K562 (cell line): ENCODE results near the gene PRKG2. TPM values are rescaled to one million over a fixed set of nuclear protein-coding genes. Genes with fewer than 3 reads are reported as not detected.

ENCODE experiments used
- ATAC-seq: fragments of 200-7000 bp; cut with Tn5 transposase; 3 replicates; pipeline ENCODE4 v1.9.1; 2020; ENCODE audit warnings: moderate library complexity
- BruUV-seq: library from RNA; stranded (reverse); fragments of 400-500 nt; replicated peaks from 2 replicates; lab custom pipeline; 2021; lab: Mats Ljungman, UMichigan
- CTCF ChIA-PET: fragments of 300-600 bp; formaldehyde crosslinking; extraction: SDS; loops from one replicate; lab custom pipeline; 2021; ENCODE audit warnings: low intra/inter-chr PET ratio; lab: Yijun Ruan, JAX
- POLR2A ChIA-PET: fragments of 300-600, 350-650 bp; sonication (Branson Sonifier 250); formaldehyde crosslinking; extraction: SDS; loops from one replicate; lab custom pipeline; 2021; ENCODE audit warnings: antibody characterized with exemption, inconsistent platforms; lab: Yijun Ruan, JAX
- DNase-seq, 4 experiments: peaks; one replicate each; pipeline versions ENCODE4 v3.0.0 to v3.0.0-alpha.2; 2011 to 2018; ENCODE audit warnings: low spot score in 3 of 4, mixed read lengths in 3 of 4; ENCODE audit errors: extremely low read depth in 1 of 4
- FAIRE-seq: peaks from 2 replicates; lab custom pipeline; 2011; peaks lifted over from hg19 to GRCh38; lab: Jason Lieb, UNC
- H2AFZ ChIP-seq: 2 replicates; pipeline ENCODE4 v1.6.0; 2011; ENCODE audit warnings: low read depth, low read length, control low read depth, inconsistent platforms
- H3K27ac ChIP-seq: fragments of 200-600 bp; 3 replicates; pipeline ENCODE4 v1.8.0; 2011; ENCODE audit warnings: low read depth, mild to moderate bottlenecking, control low read depth, inconsistent platforms, low read length, moderate library complexity, mixed read lengths; ENCODE audit errors: extremely low read depth
- H3K27me3 ChIP-seq, 2 experiments: fragments of 300-600 bp in 1 of 2; 2 replicates in 1 of 2; 3 replicates in 1 of 2; pipeline versions ENCODE4 v1.6.0 to v1.8.0; 2011; ENCODE audit warnings: inconsistent platforms in 2 of 2, low read length in 2 of 2, mild to moderate bottlenecking in 1 of 2, mixed read lengths in 1 of 2, moderate library complexity in 1 of 2; ENCODE audit not compliant: control insufficient read depth in 2 of 2, insufficient read depth in 2 of 2
- H3K36me3 ChIP-seq: fragments of 300-600 bp; 3 replicates; pipeline ENCODE4 v1.8.0; 2011; ENCODE audit warnings: mild to moderate bottlenecking, low read length, inconsistent platforms; ENCODE audit not compliant: control insufficient read depth, insufficient read depth
- H3K4me1 ChIP-seq, 2 experiments: fragments of 200-600 bp in 1 of 2; replicated peaks in 1 of 2; 2 replicates in 1 of 2; 3 replicates in 1 of 2; pipeline versions ENCODE4 v1.5.1 to v1.8.0; 2011; ENCODE audit warnings: inconsistent platforms in 2 of 2, low read length in 2 of 2, mild to moderate bottlenecking in 1 of 2, mixed read lengths in 1 of 2, moderate library complexity in 1 of 2; ENCODE audit not compliant: control insufficient read depth in 2 of 2, insufficient read depth in 2 of 2
- H3K4me2 ChIP-seq: 2 replicates; pipeline ENCODE4 v1.6.1; 2011; ENCODE audit warnings: low read length, control low read depth, inconsistent platforms, mixed read lengths; ENCODE audit not compliant: insufficient read depth
- H3K4me3 ChIP-seq: fragments of 200-600 bp; sonication (generic), shearing (Covaris generic); 2 replicates; pipeline ENCODE4 v1.5.1; 2016; ENCODE audit warnings: control low read depth, inconsistent platforms
- H3K79me2 ChIP-seq: fragments of 200-600 bp; 3 replicates; pipeline ENCODE4 v1.8.0; 2011; ENCODE audit warnings: low read length, inconsistent platforms; ENCODE audit not compliant: control insufficient read depth, insufficient read depth
- H3K9ac ChIP-seq, 2 experiments: 2 replicates each; pipeline versions ENCODE4 v1.6.0 to v1.6.1; 2011; ENCODE audit warnings: low read depth in 2 of 2, low read length in 2 of 2, control low read depth in 1 of 2, inconsistent platforms in 1 of 2, mild to moderate bottlenecking in 1 of 2, mixed read lengths in 1 of 2; ENCODE audit not compliant: insufficient read depth in 1 of 2
- H3K9me1 ChIP-seq: one replicate; pipeline ENCODE4 v1.6.0; 2011; ENCODE audit warnings: inconsistent platforms, mild to moderate bottlenecking, low read length, moderate library complexity; ENCODE audit not compliant: control insufficient read depth, insufficient read depth
- H3K9me3 ChIP-seq: replicated peaks from 2 replicates; pipeline ENCODE4 v1.5.1; 2011; ENCODE audit warnings: low read depth, low read length, inconsistent platforms; ENCODE audit not compliant: control insufficient read depth, insufficient read depth
- H4K20me1 ChIP-seq: replicated peaks from 2 replicates; pipeline ENCODE4 v1.6.1; 2011; ENCODE audit warnings: low read length, inconsistent platforms, mixed read lengths; ENCODE audit not compliant: control insufficient read depth, insufficient read depth
- CCNT2 ChIP-seq: IDR thresholded peaks from 2 replicates; pipeline ENCODE4 v1.6.1; 2011; ENCODE audit warnings: borderline replicate concordance, low read depth, mild to moderate bottlenecking, moderate library complexity, mixed read lengths, low read length; ENCODE audit not compliant: insufficient read length; ENCODE audit errors: extremely low read depth
- FOS ChIP-seq: IDR thresholded peaks from 3 replicates; pipeline ENCODE4 v1.6.1; 2011; ENCODE audit not compliant: insufficient read length; ENCODE audit errors: extremely low read depth
- GATAD2A ChIP-seq: fragments of 450-650 bp; IDR thresholded peaks from 2 replicates; pipeline ENCODE4 v1.6.1; 2017
- HDAC1 ChIP-seq, 2 experiments: fragments of 450-650 bp; IDR thresholded peaks; 2 replicates each; pipeline ENCODE4 v1.6.1; 2016 to 2017; ENCODE audit warnings: inconsistent platforms in 1 of 2, mild to moderate bottlenecking in 1 of 2, moderate library complexity in 1 of 2
- MED1 ChIP-seq: sonication (generic); formaldehyde crosslinking; IDR thresholded peaks from 2 replicates; pipeline ENCODE4 v1.8.1; 2023; ENCODE audit warnings: missing genetic modification reagents, borderline replicate concordance
- MYNN ChIP-seq, 2 experiments: sonication (generic); formaldehyde crosslinking in 1 of 2; IDR thresholded peaks; 2 replicates each; pipeline versions ENCODE4 v1.5.0 to v1.6.1; 2016 to 2020; ENCODE audit warnings: antibody characterized with exemption in 1 of 2, missing genetic modification reagents in 1 of 2
- POLR2H ChIP-seq: IDR thresholded peaks from 2 replicates; pipeline ENCODE4 v1.6.1; 2016; ENCODE audit warnings: missing genetic modification characterization, low read depth, mild to moderate bottlenecking, control low read depth, missing compliant biosample characterization, moderate library complexity
- PURB ChIP-seq: sonication (generic); formaldehyde crosslinking; IDR thresholded peaks from 2 replicates; pipeline ENCODE4 v1.9.0; 2021; ENCODE audit warnings: low read depth, mild to moderate bottlenecking, missing genetic modification reagents
- SMAD3 ChIP-seq: fragments of 450-650 bp; formaldehyde crosslinking; conservative IDR thresholded peaks from 2 replicates; pipeline ENCODE4 v1.4.0; 2020; ENCODE audit warnings: mild to moderate bottlenecking
- SPI1 ChIP-seq: IDR thresholded peaks from 2 replicates; pipeline ENCODE4 v1.6.1; 2011; ENCODE audit warnings: low read depth, low read length, control low read depth, borderline replicate concordance
- TAF7 ChIP-seq: fragments of 450-650 bp; IDR thresholded peaks from 2 replicates; pipeline ENCODE4 v1.6.1; 2016; ENCODE audit warnings: missing genetic modification characterization, missing compliant biosample characterization
- ZNF134 ChIP-seq: fragments of 250-450 bp; sonication (Bioruptor Pico); conservative IDR thresholded peaks from 2 replicates; pipeline ENCODE4 v1.4.0; 2020
- ZNF197 ChIP-seq: fragments of 200-800 bp; sonication (Bioruptor generic); IDR thresholded peaks from 2 replicates; pipeline ENCODE4 v1.6.1; 2016; ENCODE audit warnings: low read depth, missing genetic modification characterization, missing compliant biosample characterization
- ZNF766 ChIP-seq: fragments of 200-800 bp; sonication (Bioruptor generic); conservative IDR thresholded peaks from 2 replicates; pipeline ENCODE4 v1.6.1; 2016; ENCODE audit warnings: missing genetic modification characterization, missing compliant biosample characterization
- in situ Hi-C: fragments of 300-500 bp; cut with MboI; formaldehyde crosslinking; loops from 4 replicates; pipeline ENCODE4 v1.15.0; 2018; ENCODE audit warnings: inconsistent platforms, mixed read lengths
- intact Hi-C: fragments of 100-400 bp; cut with micrococcal nuclease; formaldehyde crosslinking; loops from 2 replicates; pipeline ENCODE4 v1.14.2; 2022
- polyA plus RNA-seq, 8 experiments: library from polyadenylated mRNA; depleted of rRNA in 4 of 8; stranded (reverse) in 5 of 8; unstranded in 3 of 8; fragments of >200 nt; fragmentation: Nextera tagmentation in 2 of 8; fragmentation: Illumina TruSeq in 1 of 8; extraction: Ambion mirVana in 2 of 8; extraction: Trizol in 1 of 8; gene quantifications; 2 replicates each; pipeline versions ENCODE4 v1.2.1 to v1.2.3, GENCODE V29; 2011 to 2014; ENCODE audit warnings: inconsistent platforms in 1 of 8, missing spikeins in 1 of 8
- total RNA-seq, 7 experiments: library from RNA; depleted of rRNA in 6 of 7; stranded (reverse); fragments of >200 nt in 6 of 7; fragmentation: Illumina TruSeq in 2 of 7; extraction: Trizol in 2 of 7; gene quantifications; 2 replicates each; pipeline versions ENCODE4 v1.2.1 to v1.2.3, GENCODE V29; 2011 to 2021; ENCODE audit warnings: low replicate concordance in 1 of 7
- TF ChIP-seq, protein P1 (sequence below): sonication (generic); formaldehyde crosslinking; IDR thresholded peaks from 2 replicates; pipeline ENCODE4 v1.8.1; 2023; ENCODE audit warnings: mild to moderate bottlenecking, missing genetic modification reagents
- TF ChIP-seq, protein P2 (sequence below), 2 experiments: fragments of 150-350 bp in 1 of 2; IDR thresholded peaks; 2 replicates each; pipeline ENCODE4 v1.6.1; 2012 to 2016; ENCODE audit warnings: low read depth in 2 of 2, low read length in 2 of 2, mild to moderate bottlenecking in 1 of 2, moderate library complexity in 1 of 2
- TF ChIP-seq, protein P3 (sequence below): sonication (generic); formaldehyde crosslinking; IDR thresholded peaks from 2 replicates; pipeline ENCODE4 v1.9.0; 2022; ENCODE audit warnings: mild to moderate bottlenecking, missing genetic modification reagents

The PRKG2 gene
- total and polyA plus RNA-seq, 9 of the 15 experiments (the other 6 are each of a cell fraction or from before 2014, with no cell fraction given), result 0.01 to 0.68 (median 0.34) TPM

DNA sequence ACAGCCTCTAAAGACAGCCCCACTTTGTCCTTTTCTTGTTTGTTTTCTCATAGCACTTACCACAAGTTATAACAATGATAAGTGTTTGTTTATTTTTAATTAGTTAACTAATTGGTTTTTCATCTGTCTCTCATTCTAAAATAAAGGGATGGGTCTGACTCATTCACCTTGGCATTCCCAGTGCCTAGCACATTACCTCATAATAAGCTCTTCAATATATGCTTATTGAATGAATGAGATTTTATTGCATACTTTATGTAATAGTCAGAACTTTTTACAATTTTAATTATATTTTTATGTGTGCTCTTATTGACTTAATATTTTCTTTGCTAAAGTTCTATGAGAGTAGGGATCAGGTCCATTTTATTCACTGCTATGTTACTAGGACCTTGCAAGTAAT is 22.8 kb upstream of the PRKG2 start:
- intact Hi-C loops (no loop called here), in situ Hi-C loops (no loop called here)
- peaks cover 0 to 15% of the 10 kb centered on the region in 2 experiments; a peak in 3 of 5 replicates for H3K27me3 ChIP-seq
- H3K9ac ChIP-seq, result no peak overlapping the region
- no peak overlapping the region for H3K4me3 ChIP-seq
- POLR2A ChIA-PET, result interaction anchor here (0.7 kb wide), 1 partner anchor 100 kb away, joined by 3 read pairs; no protein-coding TSS in a partner anchor
- H3K27ac ChIP-seq, result no peak overlapping the region
- no peak overlapping the region for H2AFZ ChIP-seq
- no peaks in the 10 kb centered on the region for H3K36me3 ChIP-seq
- DNase-seq, result no peak
- BruUV-seq, result no TSS peak
- no peaks in the 10 kb centered on the region for H3K9me3 ChIP-seq
- H3K79me2 ChIP-seq, result no peaks in the 10 kb centered on the region
- no peak overlapping the region for H3K4me2 ChIP-seq
- no peaks in the 10 kb centered on the region for H4K20me1 ChIP-seq
- no peaks in the 10 kb centered on the region for H3K4me1 ChIP-seq
- CTCF ChIA-PET, result no interaction called here
- H3K9me1 ChIP-seq, result no peaks in the 10 kb centered on the region
- no peak for FAIRE-seq
- ATAC-seq, result no peak
- no peak for TF ChIP-seq TAF7 (tag)
- no peak for TF ChIP-seq POLR2H
- TF ChIP-seq, protein P1, sequence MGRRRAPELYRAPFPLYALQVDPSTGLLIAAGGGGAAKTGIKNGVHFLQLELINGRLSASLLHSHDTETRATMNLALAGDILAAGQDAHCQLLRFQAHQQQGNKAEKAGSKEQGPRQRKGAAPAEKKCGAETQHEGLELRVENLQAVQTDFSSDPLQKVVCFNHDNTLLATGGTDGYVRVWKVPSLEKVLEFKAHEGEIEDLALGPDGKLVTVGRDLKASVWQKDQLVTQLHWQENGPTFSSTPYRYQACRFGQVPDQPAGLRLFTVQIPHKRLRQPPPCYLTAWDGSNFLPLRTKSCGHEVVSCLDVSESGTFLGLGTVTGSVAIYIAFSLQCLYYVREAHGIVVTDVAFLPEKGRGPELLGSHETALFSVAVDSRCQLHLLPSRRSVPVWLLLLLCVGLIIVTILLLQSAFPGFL (CRISPR knock-in tag), result no peak
- TF ChIP-seq FOS, result no peak
- no peak for TF ChIP-seq PURB (CRISPR knock-in tag)
- no peak for TF ChIP-seq HDAC1 (IDR thresholded peaks at IDR 0.05)
- TF ChIP-seq, protein P2, sequence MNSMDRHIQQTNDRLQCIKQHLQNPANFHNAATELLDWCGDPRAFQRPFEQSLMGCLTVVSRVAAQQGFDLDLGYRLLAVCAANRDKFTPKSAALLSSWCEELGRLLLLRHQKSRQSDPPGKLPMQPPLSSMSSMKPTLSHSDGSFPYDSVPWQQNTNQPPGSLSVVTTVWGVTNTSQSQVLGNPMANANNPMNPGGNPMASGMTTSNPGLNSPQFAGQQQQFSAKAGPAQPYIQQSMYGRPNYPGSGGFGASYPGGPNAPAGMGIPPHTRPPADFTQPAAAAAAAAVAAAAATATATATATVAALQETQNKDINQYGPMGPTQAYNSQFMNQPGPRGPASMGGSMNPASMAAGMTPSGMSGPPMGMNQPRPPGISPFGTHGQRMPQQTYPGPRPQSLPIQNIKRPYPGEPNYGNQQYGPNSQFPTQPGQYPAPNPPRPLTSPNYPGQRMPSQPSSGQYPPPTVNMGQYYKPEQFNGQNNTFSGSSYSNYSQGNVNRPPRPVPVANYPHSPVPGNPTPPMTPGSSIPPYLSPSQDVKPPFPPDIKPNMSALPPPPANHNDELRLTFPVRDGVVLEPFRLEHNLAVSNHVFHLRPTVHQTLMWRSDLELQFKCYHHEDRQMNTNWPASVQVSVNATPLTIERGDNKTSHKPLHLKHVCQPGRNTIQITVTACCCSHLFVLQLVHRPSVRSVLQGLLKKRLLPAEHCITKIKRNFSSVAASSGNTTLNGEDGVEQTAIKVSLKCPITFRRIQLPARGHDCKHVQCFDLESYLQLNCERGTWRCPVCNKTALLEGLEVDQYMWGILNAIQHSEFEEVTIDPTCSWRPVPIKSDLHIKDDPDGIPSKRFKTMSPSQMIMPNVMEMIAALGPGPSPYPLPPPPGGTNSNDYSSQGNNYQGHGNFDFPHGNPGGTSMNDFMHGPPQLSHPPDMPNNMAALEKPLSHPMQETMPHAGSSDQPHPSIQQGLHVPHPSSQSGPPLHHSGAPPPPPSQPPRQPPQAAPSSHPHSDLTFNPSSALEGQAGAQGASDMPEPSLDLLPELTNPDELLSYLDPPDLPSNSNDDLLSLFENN (IDR thresholded peaks at IDR 0.05; ENCODE audit: low read depth in 2 of 2, low read length in 2 of 2), result no peak
- TF ChIP-seq GATAD2A, result no peak
- TF ChIP-seq SMAD3, result no peak
- TF ChIP-seq, protein P3, sequence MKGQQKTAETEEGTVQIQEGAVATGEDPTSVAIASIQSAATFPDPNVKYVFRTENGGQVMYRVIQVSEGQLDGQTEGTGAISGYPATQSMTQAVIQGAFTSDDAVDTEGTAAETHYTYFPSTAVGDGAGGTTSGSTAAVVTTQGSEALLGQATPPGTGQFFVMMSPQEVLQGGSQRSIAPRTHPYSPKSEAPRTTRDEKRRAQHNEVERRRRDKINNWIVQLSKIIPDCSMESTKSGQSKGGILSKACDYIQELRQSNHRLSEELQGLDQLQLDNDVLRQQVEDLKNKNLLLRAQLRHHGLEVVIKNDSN (CRISPR knock-in tag), result no peak
- TF ChIP-seq SPI1, result no peak
- no peak for TF ChIP-seq ZNF766
- no peak for TF ChIP-seq ZNF197 (CRISPR knock-in tag)
- TF ChIP-seq MYNN (IDR thresholded peaks at IDR 0.05), result no peak
- no peak for TF ChIP-seq MYNN (CRISPR knock-in tag; IDR thresholded peaks at IDR 0.05)
- no peak for TF ChIP-seq ZNF134 (CRISPR knock-in tag)
- no peak for TF ChIP-seq MED1
- TF ChIP-seq CCNT2, result no peak
